Measurements from ENCODE around the gene MYO1E.
"Not testable (repeated sequence)": the region's sequence is repeated elsewhere in the genome, so short reads cannot be mapped to it uniquely, and the experiment has no call there.

MYO1E gene

DNA sequence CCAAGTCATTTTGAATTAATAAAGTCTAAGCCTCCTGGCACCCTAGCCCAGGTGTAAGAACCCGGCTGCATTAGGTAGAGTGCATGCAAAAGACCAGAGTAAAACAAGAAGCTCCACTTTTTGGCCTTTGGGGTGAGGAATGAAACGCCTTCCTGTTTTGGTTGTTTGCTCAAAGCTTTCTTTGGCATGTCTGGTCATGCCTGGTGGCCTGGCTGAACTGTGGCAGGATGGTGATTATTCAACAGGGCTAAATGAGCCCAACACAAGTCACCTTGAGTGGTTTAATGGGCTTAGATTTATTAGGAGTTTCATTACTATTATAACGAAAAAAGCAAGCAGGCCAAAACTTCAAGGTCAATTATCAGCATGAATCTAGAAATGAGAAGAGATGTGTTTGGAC lies 206.9 kb downstream of the MYO1E start:
- Histone ChIP-seq H3K36me3 (ENCODE audit: insufficient read depth, low read length) (peaks cover 50% of the 10 kb centered on the region), H3K9ac (ENCODE audit: low read depth, low read length) (no peak overlapping the region), H3K9me3 (replicated peaks; ENCODE audit: low read length) (no peaks in the 10 kb centered on the region), H3K4me3 (ENCODE audit: low read length) (no peak overlapping the region), H3K4me2 (ENCODE audit: low read length) (no peak overlapping the region), H3K4me1 (ENCODE audit: control insufficient read depth, insufficient read depth, low read length) (peaks cover 36% of the 10 kb centered on the region), H3K27me3 (ENCODE audit: control insufficient read depth, insufficient read depth, low read length) (no peaks in the 10 kb centered on the region)

DNA sequence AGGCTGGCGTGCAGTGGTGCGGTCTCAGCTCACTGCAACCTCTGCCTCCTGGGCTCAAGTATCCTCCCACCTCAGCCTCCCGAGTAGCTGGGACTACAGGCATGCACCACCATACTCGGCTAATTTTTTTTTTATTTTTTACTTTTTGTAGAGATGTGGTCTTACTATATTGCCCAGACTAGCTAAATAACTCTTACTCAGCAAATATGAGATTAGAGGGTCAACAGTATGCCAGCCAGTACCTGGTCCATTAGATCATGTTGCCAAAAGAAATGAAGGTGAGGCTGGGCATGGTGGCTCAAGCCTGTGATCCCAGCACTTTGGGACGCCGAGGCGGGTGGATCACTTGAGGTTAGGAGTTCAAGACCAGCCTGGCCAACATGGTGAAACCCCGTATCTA lies 210.6 kb downstream of the MYO1E start:
- H3K9me3 ChIP-seq (replicated peaks; ENCODE audit: low read length); H3K4me2 ChIP-seq (ENCODE audit: low read length); H3K4me3 ChIP-seq (ENCODE audit: low read length); H3K9ac ChIP-seq (ENCODE audit: low read depth, low read length); H3K27me3 ChIP-seq (ENCODE audit: control insufficient read depth, insufficient read depth, low read length): not testable (repeated sequence)
- Histone ChIP-seq H3K36me3 (ENCODE audit: insufficient read depth, low read length) (peaks cover 69% of the 10 kb centered on the region), H3K4me1 (ENCODE audit: control insufficient read depth, insufficient read depth, low read length) (peaks cover 10% of the 10 kb centered on the region)

DNA sequence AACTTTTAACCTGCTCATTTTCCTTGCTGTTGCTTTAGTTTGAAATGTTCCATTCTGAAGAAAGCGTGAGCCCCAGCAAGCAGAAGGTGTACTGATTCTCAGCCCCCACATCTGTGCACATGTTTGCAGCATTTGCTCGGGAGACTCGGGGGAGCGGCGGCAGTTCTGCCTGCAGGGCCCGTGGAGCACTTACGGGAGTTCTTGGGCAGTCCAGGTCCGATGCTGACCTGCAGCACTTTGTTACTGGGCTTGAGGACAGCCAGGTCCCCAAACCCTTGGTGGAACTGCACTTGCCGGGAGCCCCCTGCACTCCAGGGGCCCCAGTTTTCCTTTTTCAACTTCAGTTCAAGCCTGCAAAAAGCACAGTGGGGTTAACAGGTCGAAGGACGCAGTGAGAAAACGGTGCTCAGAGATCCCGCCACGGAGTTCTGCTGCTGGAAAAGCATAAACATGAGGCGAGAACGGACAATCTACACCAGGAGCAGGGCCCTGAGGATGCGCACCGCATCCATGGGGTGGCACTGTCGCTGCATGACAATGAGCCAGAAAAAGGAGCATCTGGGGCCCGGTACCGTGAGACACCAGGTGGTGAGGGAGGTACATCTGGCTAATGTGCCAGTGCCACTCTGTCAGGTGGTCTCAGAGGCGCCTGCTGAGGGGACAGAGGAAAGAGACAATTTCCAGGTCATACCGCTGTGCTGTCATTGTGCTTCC lies 211.6 kb downstream of the MYO1E start:
- Histone ChIP-seq H3K9ac (ENCODE audit: low read depth, low read length) (no peak overlapping the region), H3K4me3 (ENCODE audit: low read length) (no peak overlapping the region), H3K4me2 (ENCODE audit: low read length) (no peak overlapping the region), H3K4me1 (ENCODE audit: control insufficient read depth, insufficient read depth, low read length) (peaks cover 8% of the 10 kb centered on the region), H3K9me3 (replicated peaks; ENCODE audit: low read length) (no peaks in the 10 kb centered on the region), H3K27me3 (ENCODE audit: control insufficient read depth, insufficient read depth, low read length) (no peaks in the 10 kb centered on the region), H3K36me3 (ENCODE audit: insufficient read depth, low read length) (peaks cover 64% of the 10 kb centered on the region)

DNA sequence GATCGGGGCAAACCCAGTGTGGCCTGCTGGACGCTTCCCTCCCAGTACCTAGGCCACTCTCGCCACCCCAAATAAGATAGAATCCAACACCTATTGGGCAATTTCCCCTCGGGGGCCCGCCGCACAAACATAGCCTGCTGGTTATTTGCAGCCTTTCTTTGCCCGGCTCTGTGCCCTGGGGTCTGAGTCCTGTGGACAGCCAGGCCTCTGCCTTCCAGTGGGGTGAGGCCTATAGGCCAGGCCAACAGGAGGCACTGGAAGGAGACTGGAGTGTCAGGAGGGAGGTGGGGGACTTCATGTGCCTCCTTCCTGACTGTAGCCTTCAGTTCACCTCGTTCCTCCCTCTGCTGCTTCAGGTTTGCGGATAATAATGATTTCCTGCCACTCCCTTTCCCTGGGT lies 213.5 kb downstream of the MYO1E start:
- Histone ChIP-seq H3K9ac (ENCODE audit: low read depth, low read length) (no peak overlapping the region), H3K4me1 (ENCODE audit: control insufficient read depth, insufficient read depth, low read length) (no peaks in the 10 kb centered on the region), H3K27me3 (ENCODE audit: control insufficient read depth, insufficient read depth, low read length) (no peaks in the 10 kb centered on the region), H3K4me2 (ENCODE audit: low read length) (no peak overlapping the region), H3K36me3 (ENCODE audit: insufficient read depth, low read length) (peaks cover 57% of the 10 kb centered on the region), H3K4me3 (ENCODE audit: low read length) (no peak overlapping the region), H3K9me3 (replicated peaks; ENCODE audit: low read length) (no peaks in the 10 kb centered on the region)

DNA sequence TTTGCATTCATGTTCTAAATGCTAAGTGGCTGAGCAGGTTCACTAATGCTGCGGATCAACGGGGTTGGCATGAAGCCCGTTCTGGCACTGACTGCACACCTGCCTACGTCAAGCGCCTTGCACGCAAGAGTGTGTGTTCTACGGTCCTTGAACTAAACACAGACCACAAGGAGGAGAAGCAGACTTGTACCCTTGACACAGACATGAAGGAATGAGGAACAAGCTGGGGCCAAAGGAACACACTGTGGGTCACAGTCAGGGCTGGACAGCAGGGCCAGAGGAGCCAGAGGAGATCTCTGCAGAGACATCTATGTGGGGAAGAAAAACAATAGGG lies 214.0 kb downstream of the MYO1E start:
- H3K27me3 ChIP-seq (ENCODE audit: control insufficient read depth, insufficient read depth, low read length) = no peaks in the 10 kb centered on the region
- no peak overlapping the region for H3K4me2 ChIP-seq (ENCODE audit: low read length)
- H3K4me3 ChIP-seq (ENCODE audit: low read length) = no peak overlapping the region
- peaks cover 54% of the 10 kb centered on the region for H3K36me3 ChIP-seq (ENCODE audit: insufficient read depth, low read length)
- H3K9ac ChIP-seq (ENCODE audit: low read depth, low read length) = no peak overlapping the region
- H3K9me3 ChIP-seq (replicated peaks; ENCODE audit: low read length) = no peaks in the 10 kb centered on the region
- H3K4me1 ChIP-seq (ENCODE audit: control insufficient read depth, insufficient read depth, low read length) = no peaks in the 10 kb centered on the region

DNA sequence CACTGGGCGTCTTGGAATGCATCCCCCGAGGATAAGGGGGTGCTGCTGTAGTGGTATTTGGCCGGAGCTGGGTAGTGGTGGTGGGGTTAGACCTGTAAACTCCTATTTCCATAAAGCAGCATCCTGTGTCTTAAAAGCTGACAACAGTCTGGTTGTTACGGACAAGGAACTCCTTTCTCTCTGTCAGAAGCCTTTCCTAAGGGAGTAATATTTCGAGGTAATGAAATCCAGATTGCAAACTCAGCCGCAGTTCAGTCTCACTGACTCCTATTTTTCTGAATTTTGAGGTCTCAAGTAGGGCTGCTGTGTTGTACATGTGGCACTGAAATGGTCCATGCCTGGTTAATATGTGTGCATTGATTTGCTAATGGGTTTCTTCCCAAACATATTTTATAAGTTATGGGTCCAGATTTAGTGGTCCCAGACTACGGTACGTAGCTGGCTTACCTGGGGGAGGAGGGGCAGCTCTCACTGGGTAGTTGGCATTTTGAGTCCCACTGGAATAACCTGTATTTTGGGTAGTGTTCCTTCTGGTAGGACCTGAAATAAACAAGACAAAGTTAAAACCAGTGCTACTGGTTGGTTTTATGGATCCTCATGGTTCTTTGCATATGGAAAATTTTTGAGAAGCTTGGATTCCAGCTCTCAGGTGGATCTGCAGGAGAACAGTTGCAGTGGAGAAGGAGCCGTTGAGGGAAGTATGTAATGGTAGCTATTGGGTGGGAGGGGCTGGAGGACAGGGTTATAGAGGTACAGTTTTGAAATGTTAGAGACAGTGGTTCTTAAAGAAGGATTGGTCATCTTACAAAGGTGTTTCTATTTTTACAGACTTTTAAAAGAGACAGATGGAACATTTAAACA lies 214.6 kb downstream of the MYO1E start:
- H3K4me2 ChIP-seq (ENCODE audit: low read length) = no peak overlapping the region
- H3K36me3 ChIP-seq (ENCODE audit: insufficient read depth, low read length) = peaks cover 55% of the 10 kb centered on the region
- H3K4me1 ChIP-seq (ENCODE audit: control insufficient read depth, insufficient read depth, low read length) = no peaks in the 10 kb centered on the region
- H3K27me3 ChIP-seq (ENCODE audit: control insufficient read depth, insufficient read depth, low read length) = no peaks in the 10 kb centered on the region
- no peaks in the 10 kb centered on the region for H3K9me3 ChIP-seq (replicated peaks; ENCODE audit: low read length)
- H3K9ac ChIP-seq (ENCODE audit: low read depth, low read length) = no peak overlapping the region
- no peak overlapping the region for H3K4me3 ChIP-seq (ENCODE audit: low read length)

DNA sequence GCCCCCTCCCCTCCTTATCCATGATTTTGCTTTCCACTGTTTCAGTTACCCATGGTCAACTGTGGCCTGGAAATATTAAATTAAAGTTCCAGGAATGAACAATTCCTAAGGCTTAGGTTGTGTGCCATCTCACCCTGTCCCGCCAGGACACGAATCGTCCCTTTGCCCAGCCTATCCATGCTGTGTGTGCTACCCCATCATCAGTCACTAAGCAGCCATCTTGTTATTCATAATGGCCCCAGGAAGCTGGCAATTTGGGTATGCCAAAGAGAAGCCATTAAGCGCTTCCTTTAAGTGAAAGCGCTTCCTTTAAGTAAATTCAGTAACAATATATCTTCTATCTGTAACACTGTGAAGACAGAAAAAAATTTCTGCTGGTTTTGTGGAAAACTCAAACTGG lies 215.3 kb downstream of the MYO1E start:
- Histone ChIP-seq H3K4me1 (ENCODE audit: control insufficient read depth, insufficient read depth, low read length) (no peaks in the 10 kb centered on the region), H3K27me3 (ENCODE audit: control insufficient read depth, insufficient read depth, low read length) (no peaks in the 10 kb centered on the region), H3K9me3 (replicated peaks; ENCODE audit: low read length) (no peaks in the 10 kb centered on the region), H3K4me3 (ENCODE audit: low read length) (no peak overlapping the region), H3K36me3 (ENCODE audit: insufficient read depth, low read length) (peaks cover 57% of the 10 kb centered on the region), H3K9ac (ENCODE audit: low read depth, low read length) (no peak overlapping the region), H3K4me2 (ENCODE audit: low read length) (no peak overlapping the region)

DNA sequence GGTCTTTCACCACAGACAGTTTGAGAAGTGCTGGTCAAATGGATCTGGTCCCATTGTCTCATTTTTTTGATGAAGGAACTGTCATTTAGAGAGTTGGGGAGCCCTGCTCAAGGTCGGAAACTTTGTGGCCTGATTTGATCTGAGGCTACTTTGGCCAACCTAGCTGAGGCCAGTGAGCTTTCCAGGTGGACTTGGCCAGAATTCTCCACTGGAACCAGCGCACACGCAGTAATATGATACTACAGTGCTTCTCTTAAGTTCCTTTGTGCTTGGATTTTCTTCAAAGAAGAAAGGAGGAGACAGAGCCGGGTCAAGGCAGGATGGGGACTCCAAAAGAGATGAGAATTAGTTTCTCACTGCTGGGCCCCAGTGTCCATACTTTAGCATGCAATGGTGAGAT lies 217.2 kb downstream of the MYO1E start:
- Histone ChIP-seq H3K4me2 (ENCODE audit: low read length) (no peak overlapping the region), H3K27me3 (ENCODE audit: control insufficient read depth, insufficient read depth, low read length) (no peaks in the 10 kb centered on the region), H3K9me3 (replicated peaks; ENCODE audit: low read length) (no peaks in the 10 kb centered on the region), H3K4me1 (ENCODE audit: control insufficient read depth, insufficient read depth, low read length) (no peaks in the 10 kb centered on the region), H3K9ac (ENCODE audit: low read depth, low read length) (no peak overlapping the region), H3K4me3 (ENCODE audit: low read length) (no peak overlapping the region), H3K36me3 (ENCODE audit: insufficient read depth, low read length) (peaks cover 59% of the 10 kb centered on the region)

DNA sequence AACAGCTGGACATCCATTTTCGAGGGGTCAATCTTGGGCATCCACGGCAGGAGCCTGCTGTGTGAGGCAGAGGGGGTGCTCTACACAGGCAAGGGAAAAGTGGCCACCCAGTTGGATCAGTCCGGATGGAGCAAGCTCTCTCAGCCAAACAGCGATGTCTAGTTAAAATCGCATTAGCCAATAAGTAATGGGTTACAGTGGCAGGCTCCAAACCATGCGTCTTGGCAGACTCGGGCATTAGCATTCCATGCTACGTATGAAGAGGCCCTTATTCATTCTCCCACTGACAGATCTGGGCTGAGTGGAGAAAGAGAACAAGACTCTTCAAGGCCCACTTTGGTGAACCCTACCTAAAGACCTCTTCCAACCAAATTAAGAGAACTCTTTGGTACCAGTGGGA lies 218.4 kb downstream of the MYO1E start:
- no peaks in the 10 kb centered on the region for H3K4me1 ChIP-seq (ENCODE audit: control insufficient read depth, insufficient read depth, low read length)
- no peak overlapping the region for H3K4me2 ChIP-seq (ENCODE audit: low read length)
- peaks cover 65% of the 10 kb centered on the region for H3K36me3 ChIP-seq (ENCODE audit: insufficient read depth, low read length)
- H3K4me3 ChIP-seq (ENCODE audit: low read length) = no peak overlapping the region
- no peaks in the 10 kb centered on the region for H3K27me3 ChIP-seq (ENCODE audit: control insufficient read depth, insufficient read depth, low read length)
- H3K9ac ChIP-seq (ENCODE audit: low read depth, low read length) = no peak overlapping the region
- H3K9me3 ChIP-seq (replicated peaks; ENCODE audit: low read length) = no peaks in the 10 kb centered on the region

DNA sequence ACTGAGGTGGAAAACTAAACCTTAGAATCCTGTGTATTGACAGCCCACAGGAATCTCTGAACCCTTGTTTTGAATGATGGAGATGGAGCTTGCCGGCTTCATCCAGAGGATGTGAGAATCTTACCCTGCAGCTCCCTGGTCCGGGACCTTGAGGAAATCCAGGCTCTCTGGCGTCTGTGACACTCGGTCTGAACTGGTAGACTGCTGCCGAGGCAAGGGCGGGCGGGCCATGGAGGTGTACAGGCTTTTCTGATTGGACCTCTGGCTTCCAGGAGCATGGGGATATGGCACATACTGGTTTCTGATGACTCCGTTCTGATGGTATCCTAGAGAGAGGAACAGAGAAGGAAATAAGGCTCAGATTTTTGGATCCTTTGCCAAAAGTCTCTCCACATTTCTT lies 219.2 kb downstream of the MYO1E start:
- Histone ChIP-seq H3K4me2 (ENCODE audit: low read length) (no peak overlapping the region), H3K4me1 (ENCODE audit: control insufficient read depth, insufficient read depth, low read length) (no peaks in the 10 kb centered on the region), H3K27me3 (ENCODE audit: control insufficient read depth, insufficient read depth, low read length) (no peaks in the 10 kb centered on the region), H3K4me3 (ENCODE audit: low read length) (no peak overlapping the region), H3K9me3 (replicated peaks; ENCODE audit: low read length) (no peaks in the 10 kb centered on the region), H3K9ac (ENCODE audit: low read depth, low read length) (no peak overlapping the region), H3K36me3 (ENCODE audit: insufficient read depth, low read length) (peaks cover 64% of the 10 kb centered on the region)

DNA sequence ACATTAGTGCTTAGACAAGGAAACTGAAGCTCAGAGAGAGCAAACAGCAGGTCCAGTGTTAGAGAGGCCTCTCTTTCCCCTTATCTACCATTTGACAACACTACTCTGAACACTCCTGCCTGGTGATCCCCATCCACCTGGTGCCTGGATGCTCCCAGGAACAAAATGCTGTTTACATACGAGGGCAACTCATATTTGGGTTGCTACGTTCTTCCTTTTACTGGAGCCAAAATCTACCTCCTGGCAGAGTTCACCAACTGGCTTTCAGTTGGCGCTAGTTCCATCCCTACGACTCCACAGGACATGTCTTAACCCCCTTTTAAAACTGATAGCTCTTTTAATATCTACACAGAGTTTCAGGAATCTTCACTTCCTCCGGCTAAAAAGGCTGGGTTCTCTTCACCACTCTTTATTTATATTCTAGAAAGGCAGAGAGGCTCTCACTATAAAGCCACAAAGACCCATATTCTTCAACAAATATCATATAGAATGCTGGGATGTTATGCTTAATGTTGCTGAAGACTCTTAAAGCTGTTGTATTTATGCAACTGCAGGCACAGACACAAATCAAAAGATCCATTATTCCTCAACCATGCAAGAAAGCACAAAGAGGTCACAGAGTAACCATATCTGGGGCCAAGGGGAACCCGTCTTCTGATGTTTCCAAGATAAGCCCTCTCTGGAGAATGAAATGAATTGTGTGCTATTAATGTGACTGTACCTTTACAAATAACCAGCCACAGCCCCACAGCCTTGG lies 219.8 kb downstream of the MYO1E start:
- Histone ChIP-seq H3K36me3 (ENCODE audit: insufficient read depth, low read length) (peaks cover 60% of the 10 kb centered on the region), H3K4me2 (ENCODE audit: low read length) (no peak overlapping the region), H3K27me3 (ENCODE audit: control insufficient read depth, insufficient read depth, low read length) (no peaks in the 10 kb centered on the region), H3K4me1 (ENCODE audit: control insufficient read depth, insufficient read depth, low read length) (peaks cover 2% of the 10 kb centered on the region), H3K9ac (ENCODE audit: low read depth, low read length) (no peak overlapping the region), H3K9me3 (replicated peaks; ENCODE audit: low read length) (no peaks in the 10 kb centered on the region), H3K4me3 (ENCODE audit: low read length) (no peak overlapping the region)

Data from skeletal muscle satellite cell (primary cell).